CD14-positive monocyte (primary cell): ENCODE measurements around the gene SLC12A7. TPM values are rescaled to one million over a fixed set of nuclear protein-coding genes. Genes with fewer than 3 reads are reported as not detected.

Experiments
- DNase-seq, 3 donors: peaks; one replicate each; pipeline ENCODE4 v3.0.0-alpha.2; 2011 to 2022
- H2AFZ ChIP-seq: 2 replicates; pipeline ENCODE4 v1.6.0; 2012; ENCODE audit warnings: mild to moderate bottlenecking, low read depth, low read length, inconsistent platforms; ENCODE audit not compliant: insufficient read depth, poor library complexity, severe bottlenecking
- H3K27ac ChIP-seq, 2 donors: 1 replicate in 1 of 2; 2 replicates in 1 of 2; pipeline ENCODE4 v1.5.1; 2012 to 2013; ENCODE audit warnings: low read length in 2 of 2, control low read depth in 1 of 2, inconsistent platforms in 1 of 2, low read depth in 1 of 2, mild to moderate bottlenecking in 1 of 2
- H3K27me3 ChIP-seq, 2 donors: one replicate each; pipeline versions ENCODE4 v1.6.0 to v1.6.1; 2011 to 2013; ENCODE audit warnings: low read length in 2 of 2; ENCODE audit not compliant: control insufficient read depth in 2 of 2, insufficient read depth in 2 of 2
- H3K36me3 ChIP-seq, 2 donors: replicated peaks in 1 of 2; 1 replicate in 1 of 2; 2 replicates in 1 of 2; pipeline versions ENCODE4 v1.5.1 to v1.6.1; 2012 to 2013; ENCODE audit warnings: low read length in 2 of 2, control low read depth in 1 of 2, inconsistent platforms in 1 of 2, mild to moderate bottlenecking in 1 of 2; ENCODE audit not compliant: insufficient read depth in 2 of 2, control insufficient read depth in 1 of 2
- H3K4me1 ChIP-seq, 2 donors: 1 replicate in 1 of 2; 2 replicates in 1 of 2; pipeline versions ENCODE4 v1.5.1 to v1.6.1; 2012 to 2013; ENCODE audit warnings: low read length in 2 of 2, control low read depth in 1 of 2, inconsistent platforms in 1 of 2, mild to moderate bottlenecking in 1 of 2, moderate library complexity in 1 of 2; ENCODE audit not compliant: insufficient read depth in 2 of 2, control insufficient read depth in 1 of 2
- H3K4me2 ChIP-seq: replicated peaks from 2 replicates; pipeline ENCODE3; 2012; ENCODE audit warnings: low read length, moderate library complexity, mild to moderate bottlenecking; ENCODE audit not compliant: poor library complexity, severe bottlenecking; ENCODE audit errors: extremely low read depth
- H3K4me3 ChIP-seq, 3 experiments: fragments of 200-600 bp in 1 of 3; sonication (generic) in 1 of 3; replicated peaks in 1 of 3; 1 replicate in 2 of 3; 2 replicates in 1 of 3; pipeline ENCODE4 v1.5.1; 2011 to 2013; ENCODE audit warnings: low read length in 3 of 3, mild to moderate bottlenecking in 3 of 3, control low read depth in 2 of 3, low read depth in 2 of 3, inconsistent platforms in 1 of 3, moderate library complexity in 1 of 3
- H3K79me2 ChIP-seq: 2 replicates; pipeline ENCODE4 v1.6.0; 2012; ENCODE audit warnings: mild to moderate bottlenecking, control low read depth, inconsistent platforms, low read length, moderate library complexity; ENCODE audit not compliant: insufficient read depth
- H3K9ac ChIP-seq: 2 replicates; pipeline ENCODE4 v1.6.0; 2017; ENCODE audit warnings: low read length, mild to moderate bottlenecking; ENCODE audit not compliant: insufficient read depth, poor library complexity, severe bottlenecking
- H3K9me3 ChIP-seq, 2 donors: replicated peaks in 1 of 2; 1 replicate in 1 of 2; 2 replicates in 1 of 2; pipeline versions ENCODE4 v1.5.1 to v1.6.1; 2012 to 2013; ENCODE audit warnings: low read length in 2 of 2, control low read depth in 1 of 2; ENCODE audit not compliant: control insufficient read depth in 1 of 2, insufficient read depth in 1 of 2
- H4K20me1 ChIP-seq: 2 replicates; pipeline ENCODE4 v1.6.0; 2012; ENCODE audit warnings: mild to moderate bottlenecking, low read length, control low read depth, moderate library complexity; ENCODE audit not compliant: insufficient read depth
- H3K27ac Mint-ChIP-seq, 7 donors: one replicate each; pipeline ENCODE4 v1.8.0; 2020; ENCODE audit warnings: mild to moderate bottlenecking in 7 of 7, mixed read lengths in 7 of 7, moderate library complexity in 6 of 7, inconsistent platforms in 2 of 7
- H3K27me3 Mint-ChIP-seq, 3 donors: one replicate each; pipeline ENCODE4 v1.8.0; 2021 to 2022; ENCODE audit warnings: low read depth in 3 of 3, mild to moderate bottlenecking in 3 of 3, mixed read lengths in 3 of 3, moderate library complexity in 3 of 3, inconsistent platforms in 1 of 3
- H3K36me3 Mint-ChIP-seq, 2 donors: one replicate each; pipeline ENCODE4 v1.8.0; 2020; ENCODE audit warnings: mixed read lengths in 2 of 2, inconsistent platforms in 1 of 2, mild to moderate bottlenecking in 1 of 2
- H3K4me1 Mint-ChIP-seq: one replicate; pipeline ENCODE4 v1.8.0; 2020; ENCODE audit warnings: mild to moderate bottlenecking, mixed read lengths
- H3K4me3 Mint-ChIP-seq, 2 donors: one replicate each; pipeline ENCODE4 v1.8.0; 2020; ENCODE audit warnings: mild to moderate bottlenecking in 2 of 2, mixed read lengths in 2 of 2, moderate library complexity in 1 of 2
- H3K9me3 Mint-ChIP-seq, 7 donors: one replicate each; pipeline ENCODE4 v1.8.0; 2020 to 2022; ENCODE audit warnings: mixed read lengths in 7 of 7, mild to moderate bottlenecking in 6 of 7, moderate library complexity in 6 of 7, inconsistent platforms in 2 of 7
- WGBS: methylation state at CpG from one replicate; pipeline ENCODE4 v1.1.5; 2013; ENCODE audit warnings: missing lambda C conversion rate; ENCODE audit not compliant: insufficient coverage; 5-methylcytosine and 5-hydroxymethylcytosine counted together
- intact Hi-C, 2 donors: fragments of 100-400 bp; cut with micrococcal nuclease; formaldehyde crosslinking; loops; one replicate each; pipeline versions ENCODE4 v1.15.0 to v1.15.1; 2023
- polyA plus RNA-seq, 3 donors: library from polyadenylated mRNA; depleted of rRNA in 1 of 3; unstranded in 2 of 3; stranded (reverse) in 1 of 3; fragments of 300-500 nt in 2 of 3; fragments of >200 nt in 1 of 3; fragmentation: Illumina TruSeq in 2 of 3; gene quantifications; 1 replicate in 2 of 3; 2 replicates in 1 of 3; pipeline ENCODE4 v1.2.3, GENCODE V29; 2012 to 2021
- TF ChIP-seq, protein P1 (sequence below): fragments of 200-600 bp; IDR thresholded peaks from one replicate; pipeline ENCODE4 v1.8.0; 2022; ENCODE audit warnings: antibody characterized with exemption, mild to moderate bottlenecking

Gene SLC12A7
- polyA plus RNA-seq, 3 donors = 8.2 to 31.2 (median 12.5) TPM

- H4K20me1 ChIP-seq = no peaks in the 10 kb centered on the region
- no peak overlapping the region for H2AFZ ChIP-seq
- H3K4me3 ChIP-seq = no peak overlapping the region
- no peak overlapping the region for H3K4me2 ChIP-seq
- no peaks in the 10 kb centered on the region for H3K27me3 ChIP-seq
- H3K4me1 ChIP-seq = no peaks in the 10 kb centered on the region
- H3K4me3 Mint-ChIP-seq = no peak overlapping the region
- no peaks in the 10 kb centered on the region for H3K36me3 Mint-ChIP-seq
- H3K27me3 Mint-ChIP-seq = peaks cover 3 to 11% (median 7%) of the 10 kb centered on the region in 3 donors
- no peaks in the 10 kb centered on the region for H3K79me2 ChIP-seq
- H3K4me1 Mint-ChIP-seq = no peaks in the 10 kb centered on the region
- no peaks in the 10 kb centered on the region for H3K36me3 ChIP-seq
- no peaks in the 10 kb centered on the region for H3K9me3 ChIP-seq
- TF ChIP-seq, protein P1, sequence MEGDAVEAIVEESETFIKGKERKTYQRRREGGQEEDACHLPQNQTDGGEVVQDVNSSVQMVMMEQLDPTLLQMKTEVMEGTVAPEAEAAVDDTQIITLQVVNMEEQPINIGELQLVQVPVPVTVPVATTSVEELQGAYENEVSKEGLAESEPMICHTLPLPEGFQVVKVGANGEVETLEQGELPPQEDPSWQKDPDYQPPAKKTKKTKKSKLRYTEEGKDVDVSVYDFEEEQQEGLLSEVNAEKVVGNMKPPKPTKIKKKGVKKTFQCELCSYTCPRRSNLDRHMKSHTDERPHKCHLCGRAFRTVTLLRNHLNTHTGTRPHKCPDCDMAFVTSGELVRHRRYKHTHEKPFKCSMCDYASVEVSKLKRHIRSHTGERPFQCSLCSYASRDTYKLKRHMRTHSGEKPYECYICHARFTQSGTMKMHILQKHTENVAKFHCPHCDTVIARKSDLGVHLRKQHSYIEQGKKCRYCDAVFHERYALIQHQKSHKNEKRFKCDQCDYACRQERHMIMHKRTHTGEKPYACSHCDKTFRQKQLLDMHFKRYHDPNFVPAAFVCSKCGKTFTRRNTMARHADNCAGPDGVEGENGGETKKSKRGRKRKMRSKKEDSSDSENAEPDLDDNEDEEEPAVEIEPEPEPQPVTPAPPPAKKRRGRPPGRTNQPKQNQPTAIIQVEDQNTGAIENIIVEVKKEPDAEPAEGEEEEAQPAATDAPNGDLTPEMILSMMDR = no peak
- no peak for DNase-seq
- no peak overlapping the region for H3K9ac ChIP-seq
- H3K27ac ChIP-seq = no peak overlapping the region
- no peaks in the 10 kb centered on the region for H3K9me3 Mint-ChIP-seq
- intact Hi-C loops = no loop called here
- WGBS = 91% methylated on average over 13 of the region's 16 CpGs
- H3K27ac Mint-ChIP-seq = no peak overlapping the region
Observed at GRCh38 chr5:1016476-1016875, 95.4 kb downstream of the SLC12A7 start.

- no peaks in the 10 kb centered on the region for H3K4me1 Mint-ChIP-seq
- H3K4me1 ChIP-seq = no peaks in the 10 kb centered on the region
- peaks cover 6 to 13% (median 11%) of the 10 kb centered on the region in 3 donors for H3K27me3 Mint-ChIP-seq
- H2AFZ ChIP-seq = no peak overlapping the region
- intact Hi-C loops = no loop called here
- no peaks in the 10 kb centered on the region for H3K36me3 Mint-ChIP-seq
- TF ChIP-seq, protein P1 = no peak
- H3K27ac Mint-ChIP-seq = no peak overlapping the region
- WGBS = 95% methylated on average over 19 of the region's 19 CpGs
- no peaks in the 10 kb centered on the region for H4K20me1 ChIP-seq
- H3K4me3 Mint-ChIP-seq = no peak overlapping the region
- H3K36me3 ChIP-seq = no peaks in the 10 kb centered on the region
- no peak overlapping the region for H3K27ac ChIP-seq
- no peak overlapping the region for H3K4me3 ChIP-seq
- peaks cover 0 to 4% of the 10 kb centered on the region in 2 donors for H3K27me3 ChIP-seq
- DNase-seq = no peak
- H3K9me3 Mint-ChIP-seq = peaks cover 0 to 4% (median 0%) of the 10 kb centered on the region in 7 donors
- no peak overlapping the region for H3K4me2 ChIP-seq
- H3K9ac ChIP-seq = no peak overlapping the region
- H3K79me2 ChIP-seq = no peaks in the 10 kb centered on the region
- H3K9me3 ChIP-seq = no peaks in the 10 kb centered on the region
Observed at GRCh38 chr5:1016036-1016435, 95.8 kb downstream of the SLC12A7 start.
